GM12872 (cell line): ENCODE data around the gene STK11.

Experiments
- CTCF ChIP-seq: IDR thresholded peaks from 3 replicates; pipeline ENCODE4 v1.5.1; 2011; ENCODE audit warnings: low read depth, mild to moderate bottlenecking, low read length, moderate library complexity; ENCODE audit not compliant: insufficient read depth

The STK11 gene

GRCh38 chr19:1211494-1212234 is 6.1 kb downstream of the STK11 start:
- TF ChIP-seq CTCF: no peak

- TF ChIP-seq CTCF: no peak
Measured at GRCh38 chr19:1213391-1214286, 8.1 kb downstream of the STK11 start.

- no peak for TF ChIP-seq CTCF
Measured at GRCh38 chr19:1214299-1214861, 8.8 kb downstream of the STK11 start.

- no peak for TF ChIP-seq CTCF
Measured at GRCh38 chr19:1214862-1215731, 9.5 kb downstream of the STK11 start.

- TF ChIP-seq CTCF: no peak
Measured at GRCh38 chr19:1216756-1217155, 11.2 kb downstream of the STK11 start.

- no peak for TF ChIP-seq CTCF
Measured at GRCh38 chr19:1217366-1217765, 11.8 kb downstream of the STK11 start.
